Measurements from ENCODE around the gene AFP. TPM values are rescaled to one million over a fixed set of nuclear protein-coding genes. Genes with fewer than 3 reads are reported as not detected.

The AFP gene
- total and polyA plus RNA-seq, 4 experiments from 2014 or later: not detected

GRCh38 chr4:73468170-73468569 lies 32.1 kb downstream of the AFP start:
- Histone ChIP-seq H3K27ac (ENCODE audit: low read depth, low read length) (no peak overlapping the region), H3K4me1 (ENCODE audit: insufficient read depth, low read length) (no peaks in the 10 kb centered on the region), H3K4me3 (ENCODE audit: low read length in 2 of 2) (no peak overlapping the region), H3K36me3 (ENCODE audit: insufficient read depth, low read length) (no peaks in the 10 kb centered on the region), H3K27me3 (ENCODE audit: insufficient read depth, low read length) (no peaks in the 10 kb centered on the region), H3K9me3 (ENCODE audit: control insufficient read depth in 1 of 2, low read length in 2 of 2) (no peaks in the 10 kb centered on the region)
- H3K4me1 Mint-ChIP-seq: no peaks in the 10 kb centered on the region
- H3K36me3 Mint-ChIP-seq: no peaks in the 10 kb centered on the region
- H3K27ac Mint-ChIP-seq: no peak overlapping the region
- H3K27me3 Mint-ChIP-seq: peaks cover 2 to 4% of the 10 kb centered on the region in 2 donors
- CTCF ChIA-PET (ENCODE audit: partially characterized antibody): no interaction called here
- POLR2A ChIA-PET (ENCODE audit: partially characterized antibody): no interaction called here
- intact Hi-C loops (cut with micrococcal nuclease): no loop called here
- H3K9me3 Mint-ChIP-seq: peaks cover 0 to 3% (median 2%) of the 10 kb centered on the region in 8 donors
- DNase-seq: no peak
- H3K4me3 Mint-ChIP-seq: no peak overlapping the region

GRCh38 chr4:73470728-73471127 lies 34.7 kb downstream of the AFP start:
- Mint-ChIP-seq H3K36me3 (no peaks in the 10 kb centered on the region), H3K4me3 (no peak overlapping the region), H3K4me1 (no peaks in the 10 kb centered on the region), H3K27ac (no peak overlapping the region), H3K27me3 (peaks cover 2 to 4% of the 10 kb centered on the region in 2 donors), H3K9me3 (peaks cover 3 to 13% (median 7%) of the 10 kb centered on the region in 8 donors)
- POLR2A ChIA-PET (ENCODE audit: partially characterized antibody): no interaction called here
- H3K27ac ChIP-seq (ENCODE audit: low read depth, low read length): no peak overlapping the region
- DNase-seq: no peak
- H3K4me3 ChIP-seq (ENCODE audit: low read length in 2 of 2): no peak overlapping the region
- H3K4me1 ChIP-seq (ENCODE audit: insufficient read depth, low read length): no peaks in the 10 kb centered on the region
- CTCF ChIA-PET (ENCODE audit: partially characterized antibody): no interaction called here
- H3K27me3 ChIP-seq (ENCODE audit: insufficient read depth, low read length): no peaks in the 10 kb centered on the region
- intact Hi-C loops (cut with micrococcal nuclease): no loop called here
- no peaks in the 10 kb centered on the region for H3K9me3 ChIP-seq (ENCODE audit: control insufficient read depth in 1 of 2, low read length in 2 of 2)
- no peaks in the 10 kb centered on the region for H3K36me3 ChIP-seq (ENCODE audit: insufficient read depth, low read length)

- intact Hi-C loops (cut with micrococcal nuclease): no loop called here
- CTCF ChIA-PET (ENCODE audit: partially characterized antibody): no interaction called here
Observed at GRCh38 chr4:73477176-73477575, 41.2 kb downstream of the AFP start.

GRCh38 chr4:73479323-73479722 lies 43.3 kb downstream of the AFP start:
- H3K9me3 ChIP-seq (ENCODE audit: control insufficient read depth in 1 of 2, low read length in 2 of 2): no peaks in the 10 kb centered on the region
- intact Hi-C loops (cut with micrococcal nuclease): no loop called here
- Mint-ChIP-seq H3K27me3 (no peaks in the 10 kb centered on the region), H3K9me3 (peaks cover 0 to 10% (median 0%) of the 10 kb centered on the region in 8 donors), H3K4me3 (no peak overlapping the region), H3K27ac (no peak overlapping the region), H3K36me3 (no peaks in the 10 kb centered on the region), H3K4me1 (no peaks in the 10 kb centered on the region)
- no peak for DNase-seq
- H3K36me3 ChIP-seq (ENCODE audit: insufficient read depth, low read length): no peaks in the 10 kb centered on the region
- H3K27me3 ChIP-seq (ENCODE audit: insufficient read depth, low read length): no peaks in the 10 kb centered on the region
- CTCF ChIA-PET (ENCODE audit: partially characterized antibody): no interaction called here
- POLR2A ChIA-PET (ENCODE audit: partially characterized antibody): no interaction called here
- no peaks in the 10 kb centered on the region for H3K4me1 ChIP-seq (ENCODE audit: insufficient read depth, low read length)
- H3K27ac ChIP-seq (ENCODE audit: low read depth, low read length): no peak overlapping the region
- no peak overlapping the region for H3K4me3 ChIP-seq (ENCODE audit: low read length in 2 of 2)

More at GRCh38 chr4:73477176-73477575, 41.2 kb downstream of the AFP start:
- Histone ChIP-seq H3K27ac (ENCODE audit: low read depth, low read length) (no peak overlapping the region), H3K36me3 (ENCODE audit: insufficient read depth, low read length) (no peaks in the 10 kb centered on the region), H3K9me3 (ENCODE audit: control insufficient read depth in 1 of 2, low read length in 2 of 2) (no peaks in the 10 kb centered on the region), H3K4me3 (ENCODE audit: low read length in 2 of 2) (no peak overlapping the region), H3K27me3 (ENCODE audit: insufficient read depth, low read length) (no peaks in the 10 kb centered on the region), H3K4me1 (ENCODE audit: insufficient read depth, low read length) (no peaks in the 10 kb centered on the region)
- Mint-ChIP-seq H3K9me3 (peaks cover 3 to 15% (median 7%) of the 10 kb centered on the region in 8 donors), H3K4me1 (no peaks in the 10 kb centered on the region), H3K27me3 (peaks cover 0 to 4% of the 10 kb centered on the region in 2 donors), H3K4me3 (no peak overlapping the region), H3K36me3 (no peaks in the 10 kb centered on the region), H3K27ac (no peak overlapping the region)
- no peak for DNase-seq
- POLR2A ChIA-PET (ENCODE audit: partially characterized antibody): no interaction called here

GRCh38 chr4:73481358-73481757 lies 45.3 kb downstream of the AFP start, which contains the start of gene AFM:
AFM (plus strand) TSS chr4:73481745; CDS start chr4:73481776, 31 bp downstream.
- Mint-ChIP-seq H3K4me3 (no peak within 1 kb of the TSS), H3K27ac (no peak within 1 kb of the TSS), H3K4me1 (no peaks in the 10 kb centered on the region), H3K9me3 (peaks cover 0 to 4% (median 0%) of the 10 kb centered on the region in 8 donors), H3K36me3 (no peaks in the 10 kb centered on the region), H3K27me3 (peaks cover 0 to 2% of the 10 kb centered on the region in 2 donors)
- no peak within 1 kb of the TSS for H3K27ac ChIP-seq (ENCODE audit: low read depth, low read length)
- POLR2A ChIA-PET (ENCODE audit: partially characterized antibody): no interaction called here
- H3K27me3 ChIP-seq (ENCODE audit: insufficient read depth, low read length): no peaks in the 10 kb centered on the region
- H3K4me1 ChIP-seq (ENCODE audit: insufficient read depth, low read length): no peaks in the 10 kb centered on the region
- H3K4me3 ChIP-seq (ENCODE audit: low read length in 2 of 2): no peak within 1 kb of the TSS
- CTCF ChIA-PET (ENCODE audit: partially characterized antibody): no interaction called here
- H3K9me3 ChIP-seq (ENCODE audit: control insufficient read depth in 1 of 2, low read length in 2 of 2): no peaks in the 10 kb centered on the region
- DNase-seq: no peak
- H3K36me3 ChIP-seq (ENCODE audit: insufficient read depth, low read length): no peaks in the 10 kb centered on the region
- intact Hi-C loops (cut with micrococcal nuclease): no loop called here

- no peaks in the 10 kb centered on the region for H3K36me3 ChIP-seq (ENCODE audit: insufficient read depth, low read length)
- no peaks in the 10 kb centered on the region for H3K9me3 ChIP-seq (ENCODE audit: control insufficient read depth in 1 of 2, low read length in 2 of 2)
- H3K4me3 ChIP-seq (ENCODE audit: low read length in 2 of 2): no peak overlapping the region
- no peak overlapping the region for H3K4me3 Mint-ChIP-seq
- intact Hi-C loops (cut with micrococcal nuclease): no loop called here
- ChIA-PET CTCF (ENCODE audit: partially characterized antibody) (no interaction called here), POLR2A (ENCODE audit: partially characterized antibody) (no interaction called here)
- no peaks in the 10 kb centered on the region for H3K27me3 ChIP-seq (ENCODE audit: insufficient read depth, low read length)
- H3K27ac ChIP-seq (ENCODE audit: low read depth, low read length): no peak overlapping the region
- no peak overlapping the region for H3K27ac Mint-ChIP-seq
- no peaks in the 10 kb centered on the region for H3K4me1 ChIP-seq (ENCODE audit: insufficient read depth, low read length)
- DNase-seq: no peak
- no peaks in the 10 kb centered on the region for H3K4me1 Mint-ChIP-seq
- H3K27me3 Mint-ChIP-seq: peaks cover 0 to 2% of the 10 kb centered on the region in 2 donors
- peaks cover 0 to 2% (median 0%) of the 10 kb centered on the region in 8 donors for H3K9me3 Mint-ChIP-seq
- H3K36me3 Mint-ChIP-seq: no peaks in the 10 kb centered on the region
Observed at GRCh38 chr4:73485085-73485484, 49.1 kb downstream of the AFP start.

- Mint-ChIP-seq H3K4me1 (no peaks in the 10 kb centered on the region), H3K4me3 (no peak overlapping the region), H3K36me3 (no peaks in the 10 kb centered on the region), H3K27me3 (peaks cover 0 to 2% of the 10 kb centered on the region in 2 donors), H3K27ac (no peak overlapping the region), H3K9me3 (peaks cover 0 to 2% (median 0%) of the 10 kb centered on the region in 8 donors)
- H3K4me3 ChIP-seq (ENCODE audit: low read length in 2 of 2): no peak overlapping the region
- no peaks in the 10 kb centered on the region for H3K9me3 ChIP-seq (ENCODE audit: control insufficient read depth in 1 of 2, low read length in 2 of 2)
- intact Hi-C loops (cut with micrococcal nuclease): no loop called here
- POLR2A ChIA-PET (ENCODE audit: partially characterized antibody): no interaction called here
- CTCF ChIA-PET (ENCODE audit: partially characterized antibody): no interaction called here
- no peaks in the 10 kb centered on the region for H3K4me1 ChIP-seq (ENCODE audit: insufficient read depth, low read length)
- no peaks in the 10 kb centered on the region for H3K36me3 ChIP-seq (ENCODE audit: insufficient read depth, low read length)
- DNase-seq: no peak
- no peak overlapping the region for H3K27ac ChIP-seq (ENCODE audit: low read depth, low read length)
- no peaks in the 10 kb centered on the region for H3K27me3 ChIP-seq (ENCODE audit: insufficient read depth, low read length)
Observed at GRCh38 chr4:73485596-73485995, 49.6 kb downstream of the AFP start.

GRCh38 chr4:73486497-73486896 lies 50.5 kb downstream of the AFP start:
- intact Hi-C loops (cut with micrococcal nuclease): no loop called here
- H3K9me3 ChIP-seq (ENCODE audit: control insufficient read depth in 1 of 2, low read length in 2 of 2): no peaks in the 10 kb centered on the region
- Mint-ChIP-seq H3K36me3 (no peaks in the 10 kb centered on the region), H3K4me3 (no peak overlapping the region), H3K4me1 (no peaks in the 10 kb centered on the region), H3K9me3 (peaks cover 0 to 2% (median 0%) of the 10 kb centered on the region in 8 donors), H3K27me3 (peaks cover 0 to 2% of the 10 kb centered on the region in 2 donors), H3K27ac (no peak overlapping the region)
- CTCF ChIA-PET (ENCODE audit: partially characterized antibody): no interaction called here
- POLR2A ChIA-PET (ENCODE audit: partially characterized antibody): no interaction called here
- H3K36me3 ChIP-seq (ENCODE audit: insufficient read depth, low read length): no peaks in the 10 kb centered on the region
- no peak for DNase-seq
- H3K27me3 ChIP-seq (ENCODE audit: insufficient read depth, low read length): no peaks in the 10 kb centered on the region
- no peak overlapping the region for H3K4me3 ChIP-seq (ENCODE audit: low read length in 2 of 2)
- H3K27ac ChIP-seq (ENCODE audit: low read depth, low read length): no peak overlapping the region
- H3K4me1 ChIP-seq (ENCODE audit: insufficient read depth, low read length): no peaks in the 10 kb centered on the region
